ENCODE measurements around the gene UBASH3A.

The UBASH3A gene

DNA sequence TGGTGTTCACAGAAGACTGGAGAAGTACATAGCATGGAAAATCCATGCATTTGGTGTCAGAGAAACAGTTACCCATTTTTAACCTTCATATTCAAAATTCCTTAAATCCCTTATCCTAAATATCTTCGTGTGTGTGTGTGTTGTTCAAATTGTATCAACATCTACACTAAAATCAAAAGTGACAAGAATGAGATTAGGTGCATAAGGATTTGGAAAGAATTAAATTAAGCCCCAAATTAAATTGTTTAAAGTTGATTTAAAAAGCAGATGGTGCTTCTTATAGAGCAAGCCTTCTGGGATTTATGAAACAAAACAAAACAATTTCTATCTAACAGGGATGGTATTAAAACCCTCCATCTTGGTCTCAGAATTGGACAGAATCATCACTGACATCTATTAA, 87.6 kb downstream of the UBASH3A start:
- no peak for DNase-seq (ENCODE audit: low read depth)

- DNase-seq (ENCODE audit: low read depth) = no peak
Measured at GRCh38 chr21:42492201-42492600, 88.5 kb downstream of the UBASH3A start.

DNA sequence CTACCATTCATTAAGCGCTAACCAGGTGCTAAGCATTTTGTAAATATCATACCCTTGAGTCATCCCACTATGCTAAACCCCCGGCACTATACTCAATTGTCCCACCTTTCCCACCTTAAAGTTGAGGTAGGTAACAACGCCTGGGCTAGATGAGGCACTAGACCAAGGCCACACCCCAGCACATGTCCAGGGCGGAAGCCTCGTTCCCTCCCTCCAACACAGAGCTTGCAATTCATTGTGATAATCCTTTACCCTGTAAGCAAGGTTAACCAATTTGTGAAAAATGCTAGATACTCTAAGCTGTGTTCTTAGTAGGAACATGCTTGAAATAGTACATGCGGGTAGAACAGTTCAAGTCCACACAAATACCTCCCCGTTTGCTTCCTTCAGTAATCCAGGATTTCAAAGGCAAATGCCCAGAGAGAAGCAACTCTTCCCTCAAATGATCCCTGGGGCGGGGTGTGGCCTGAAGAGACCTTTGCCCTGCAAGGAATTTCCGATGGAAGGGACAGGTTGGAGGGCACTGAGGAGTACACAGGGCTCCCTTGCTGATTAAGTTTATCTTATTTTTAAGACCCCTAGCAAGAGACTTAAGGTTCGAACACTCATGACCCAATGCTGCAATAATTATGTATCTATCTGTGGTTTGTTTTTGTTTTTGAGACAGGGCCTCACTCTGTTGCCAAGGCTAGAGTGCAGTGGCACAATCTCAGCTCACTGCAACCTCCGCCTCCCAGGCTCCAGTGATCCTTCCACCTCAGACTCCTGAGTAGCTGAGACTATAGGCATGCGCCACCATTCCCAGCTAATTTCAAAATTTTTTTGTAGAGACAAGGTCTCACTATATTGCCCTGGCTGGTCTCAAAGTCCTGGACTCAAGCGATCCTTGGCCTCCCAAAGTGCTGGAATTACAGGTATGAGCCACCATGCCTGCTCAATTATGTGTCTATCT, 89.7 kb downstream of the UBASH3A start:
- DNase-seq (ENCODE audit: low read depth) = no peak

DNA sequence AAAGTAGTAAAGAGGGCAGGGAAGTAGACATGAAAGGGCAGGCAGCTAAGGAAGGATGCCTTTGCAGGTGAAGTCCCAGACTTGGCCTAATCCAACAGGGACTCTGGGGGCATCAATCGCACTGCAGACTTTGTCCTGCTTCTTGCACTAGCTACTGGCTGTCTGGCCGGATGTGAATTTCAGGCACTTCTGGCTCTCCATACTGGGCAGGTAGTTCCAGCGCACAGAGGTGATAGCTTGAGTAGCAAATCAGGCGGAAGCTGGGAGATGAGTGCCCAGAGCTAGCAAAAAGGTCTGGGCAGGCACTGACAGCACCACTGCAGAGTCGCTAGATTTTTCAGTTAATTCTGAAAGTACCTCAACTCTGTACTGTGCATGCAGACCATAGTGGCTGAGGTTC, 91.3 kb downstream of the UBASH3A start:
- DNase-seq (ENCODE audit: low read depth) = no peak

GRCh38 chr21:42495765-42496119, 92.0 kb downstream of the UBASH3A start:
- DNase-seq (ENCODE audit: low read depth) = no peak

DNA sequence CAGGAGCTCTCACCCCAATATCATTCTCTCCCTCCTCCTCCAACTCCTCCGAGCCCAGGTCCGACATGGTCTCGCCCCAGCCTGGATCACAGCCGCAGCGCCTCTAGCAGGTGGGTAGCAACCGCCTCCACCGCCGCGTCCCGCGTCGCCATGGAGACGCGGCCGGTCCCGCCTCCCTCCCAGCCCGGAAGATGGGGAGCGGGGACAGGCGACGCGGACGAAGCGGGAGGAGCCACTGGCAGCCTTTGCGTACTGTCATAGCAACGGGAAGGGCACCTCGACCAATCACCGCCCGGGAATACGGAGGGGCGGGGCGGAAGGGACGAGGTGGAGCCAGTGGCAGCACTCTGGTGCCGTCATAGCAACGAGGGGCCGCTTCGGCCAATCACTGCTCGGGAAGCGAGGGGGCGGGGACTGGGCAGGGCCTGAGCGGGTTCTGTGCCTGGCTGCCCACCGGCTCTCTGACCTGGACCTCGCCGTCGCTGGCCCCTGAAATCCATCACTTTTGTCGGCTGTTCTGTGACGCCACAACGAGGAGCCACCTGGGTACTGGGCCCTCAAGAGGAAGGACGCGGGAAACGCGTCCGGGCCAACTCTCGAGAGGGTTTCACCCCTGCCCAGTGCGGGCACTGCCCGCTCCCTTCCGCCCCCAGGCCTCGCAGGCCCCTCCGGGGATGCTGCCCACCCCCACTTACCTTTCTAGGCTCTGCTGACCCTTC, 92.6 kb downstream of the UBASH3A start, which contains the start of gene RSPH1:
TSS of gene RSPH1 (minus strand) at position 105 of the 719 bp plus-strand sequence. CDS start at position 67, 38 bp downstream.
- peak; percentile 99 for DNase-seq (ENCODE audit: low read depth)

DNA sequence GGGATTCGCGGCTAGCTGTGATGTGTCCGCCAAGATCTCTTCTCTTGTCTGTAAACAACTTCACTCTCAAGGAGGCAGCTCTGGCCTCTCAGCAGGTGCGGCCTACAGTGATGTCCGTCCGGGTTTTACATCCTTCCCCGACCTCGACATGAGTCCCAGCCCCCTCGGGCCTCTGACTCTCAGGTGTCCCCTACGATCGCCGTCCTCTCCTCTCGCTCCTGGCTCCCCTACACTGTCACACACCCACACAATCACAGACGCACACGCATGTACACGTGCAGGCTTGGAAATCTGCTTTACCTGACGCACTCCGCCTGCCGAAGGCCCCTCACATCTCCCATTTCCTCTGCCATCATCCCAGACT, 93.1 kb downstream of the UBASH3A start:
- no peak for DNase-seq (ENCODE audit: low read depth)
